IMR-90 (cell line): Measurements from ENCODE around the gene DDX27. TPM values are rescaled to one million over a fixed set of nuclear protein-coding genes. Genes with fewer than 3 reads are reported as not detected.
A peak's percentile ranks its signal among the peaks of the same experiment; 100 is the strongest.

Experiments
- ATAC-seq: fragments of 200-7000 bp; cut with Tn5 transposase; 2 replicates; pipeline ENCODE4 v1.9.1; 2020; ENCODE audit warnings: low read depth, mild to moderate bottlenecking, moderate library complexity
- BruUV-seq: library from RNA; stranded (reverse); fragments of 400-500 nt; replicated peaks from 2 replicates; lab custom pipeline; 2021; lab: Mats Ljungman, UMichigan
- CTCF ChIA-PET: fragments of 300-600 bp; formaldehyde crosslinking; extraction: SDS; loops from one replicate; lab custom pipeline; 2021; ENCODE audit warnings: antibody characterized with exemption; lab: Yijun Ruan, JAX
- POLR2A ChIA-PET: fragments of 300-600 bp; sonication (Branson Sonifier 250); formaldehyde crosslinking; loops from one replicate; lab custom pipeline; 2022; ENCODE audit warnings: antibody characterized with exemption; ENCODE audit not compliant: unreplicated experiment; lab: Charles Lee
- DNase-seq: peaks from one replicate; pipeline ENCODE4 v3.0.0; 2013
- H2AFZ ChIP-seq: replicated peaks from 2 replicates; pipeline ENCODE3; 2013; ENCODE audit warnings: low read length, mild to moderate bottlenecking; ENCODE audit not compliant: poor library complexity
- H2AK5ac ChIP-seq: 2 replicates; pipeline ENCODE4 v1.6.1; 2013; ENCODE audit warnings: low read depth, low read length, inconsistent platforms
- H2AK9ac ChIP-seq: replicated peaks from 2 replicates; pipeline ENCODE3; 2013; ENCODE audit warnings: mild to moderate bottlenecking, low read depth, low read length, moderate library complexity; ENCODE audit not compliant: poor library complexity
- H2BK120ac ChIP-seq: 2 replicates; pipeline ENCODE4 v1.6.1; 2013; ENCODE audit warnings: low read depth, low read length, inconsistent platforms
- H2BK15ac ChIP-seq: 3 replicates; pipeline ENCODE4 v1.6.1; 2013; ENCODE audit warnings: low read depth, low read length, inconsistent platforms
- H2BK20ac ChIP-seq: 2 replicates; pipeline ENCODE4 v1.6.1; 2013; ENCODE audit warnings: low read depth, mild to moderate bottlenecking, inconsistent platforms, low read length, moderate library complexity
- H2BK5ac ChIP-seq: 2 replicates; pipeline ENCODE4 v1.6.1; 2013; ENCODE audit warnings: mild to moderate bottlenecking, low read depth, low read length, inconsistent platforms; ENCODE audit not compliant: poor library complexity, severe bottlenecking
- H3K14ac ChIP-seq: replicated peaks from 2 replicates; pipeline ENCODE4 v1.6.1; 2013; ENCODE audit warnings: low read depth, low read length, inconsistent platforms
- H3K18ac ChIP-seq: 2 replicates; pipeline ENCODE4 v1.6.1; 2013; ENCODE audit warnings: low read depth, low read length, control low read depth
- H3K23ac ChIP-seq: 2 replicates; pipeline ENCODE4 v1.6.1; 2013; ENCODE audit warnings: low read depth, low read length, inconsistent platforms
- H3K27ac ChIP-seq: 2 replicates; pipeline ENCODE4 v1.5.1; 2013; ENCODE audit warnings: mild to moderate bottlenecking, control low read depth, low read length; ENCODE audit not compliant: insufficient read depth
- H3K27me3 ChIP-seq: 2 replicates; pipeline ENCODE4 v1.6.1; 2013; ENCODE audit warnings: low read length; ENCODE audit not compliant: control insufficient read depth, insufficient read depth
- H3K36me3 ChIP-seq: 2 replicates; pipeline ENCODE4 v1.6.1; 2013; ENCODE audit warnings: low read length, mixed read lengths; ENCODE audit not compliant: control insufficient read depth, insufficient read depth
- H3K4ac ChIP-seq: 2 replicates; pipeline ENCODE4 v1.6.1; 2013; ENCODE audit warnings: low read depth, low read length, inconsistent platforms
- H3K4me1 ChIP-seq: 2 replicates; pipeline ENCODE4 v1.6.1; 2013; ENCODE audit warnings: low read length, mixed read lengths; ENCODE audit not compliant: control insufficient read depth, insufficient read depth
- H3K4me2 ChIP-seq: 2 replicates; pipeline ENCODE4 v1.6.1; 2013; ENCODE audit warnings: low read depth, mild to moderate bottlenecking, control low read depth, low read length, moderate library complexity
- H3K4me3 ChIP-seq: 2 replicates; pipeline ENCODE4 v1.5.1; 2013; ENCODE audit warnings: low read depth, mild to moderate bottlenecking, control low read depth, low read length, moderate library complexity; ENCODE audit not compliant: insufficient read depth
- H3K56ac ChIP-seq: 2 replicates; pipeline ENCODE4 v1.6.1; 2013; ENCODE audit warnings: low read length, inconsistent platforms; ENCODE audit not compliant: insufficient read depth; ENCODE audit errors: extremely low read depth
- H3K79me1 ChIP-seq, 2 experiments: 2 replicates each; pipeline ENCODE4 v1.6.1; 2013; ENCODE audit warnings: low read length in 2 of 2, inconsistent platforms in 1 of 2, low read depth in 1 of 2
- H3K9ac ChIP-seq: 2 replicates; pipeline ENCODE4 v1.6.1; 2013; ENCODE audit warnings: low read depth, low read length, control low read depth
- H3K9me1 ChIP-seq: 2 replicates; pipeline ENCODE4 v1.6.1; 2013; ENCODE audit warnings: low read length, inconsistent platforms; ENCODE audit not compliant: insufficient read depth
- H3K9me3 ChIP-seq: 2 replicates; pipeline ENCODE4 v1.6.1; 2013; ENCODE audit warnings: low read length; ENCODE audit not compliant: control insufficient read depth, insufficient read depth
- H4K20me1 ChIP-seq: 2 replicates; pipeline ENCODE4 v1.6.1; 2013; ENCODE audit warnings: low read length, inconsistent platforms; ENCODE audit not compliant: insufficient read depth
- H4K5ac ChIP-seq: 2 replicates; pipeline ENCODE4 v1.6.1; 2013; ENCODE audit warnings: mild to moderate bottlenecking, low read depth, low read length, control low read depth
- H4K8ac ChIP-seq, 2 experiments: 2 replicates each; pipeline ENCODE4 v1.6.1; 2013; ENCODE audit warnings: low read depth in 2 of 2, low read length in 2 of 2, control low read depth in 1 of 2, inconsistent platforms in 1 of 2
- H4K91ac ChIP-seq: 2 replicates; pipeline ENCODE4 v1.6.1; 2013; ENCODE audit warnings: low read depth, low read length, inconsistent platforms; ENCODE audit not compliant: insufficient read depth
- CEBPB ChIP-seq: IDR thresholded peaks from 2 replicates; pipeline ENCODE4 v1.6.1; 2012; ENCODE audit warnings: low read depth, low read length, improper control_type of control experiment
- NFE2L2 ChIP-seq: fragments of 150-350 bp; IDR thresholded peaks from 2 replicates; pipeline ENCODE4 v1.6.1; 2016; ENCODE audit warnings: low read depth, mild to moderate bottlenecking, low read length
- POLR2A ChIP-seq: IDR thresholded peaks from 2 replicates; pipeline ENCODE4 v1.6.1; 2012; ENCODE audit warnings: mild to moderate bottlenecking, low read depth, low read length
- WGBS, 2 experiments: methylation state at CpG; one replicate each; pipeline versions ENCODE4 v1.1.5 to v1.1.7; 2013; ENCODE audit warnings: missing lambda C conversion rate in 2 of 2; ENCODE audit not compliant: insufficient read length in 1 of 2; ENCODE audit errors: extremely low coverage in 2 of 2; 5-methylcytosine and 5-hydroxymethylcytosine counted together
- dilution Hi-C: fragments of 300-500 bp; cut with HindIII; formaldehyde crosslinking; loops from one replicate; pipeline ENCODE4 v1.14.3; 2018; ENCODE audit warnings: low sequenced_read_pairs; ENCODE audit not compliant: unreplicated experiment
- in situ Hi-C: fragments of 300-500 bp; cut with MboI; formaldehyde crosslinking; loops from 3 replicates; pipeline ENCODE4 v1.14.3; 2019; ENCODE audit warnings: low sequenced_read_pairs, inconsistent platforms, mixed read lengths
- intact Hi-C: fragments of 100-400 bp; cut with micrococcal nuclease; formaldehyde crosslinking; loops from 2 replicates; pipeline ENCODE4 v1.10.0; 2022
- polyA plus RNA-seq, 3 experiments: library from polyadenylated mRNA; depleted of rRNA; stranded (reverse); fragments of >200 nt; gene quantifications; 2 replicates each; pipeline ENCODE4 v1.2.3, GENCODE V29; 2012; ENCODE audit warnings: low replicate concordance in 1 of 3
- total RNA-seq: library from RNA; depleted of rRNA; stranded (reverse); fragments of >200 nt; gene quantifications from 2 replicates; pipeline ENCODE4 v1.2.3, GENCODE V29; 2012
- TF ChIP-seq, protein P1 (sequence below): fragments of 150-350 bp; IDR thresholded peaks from 2 replicates; pipeline ENCODE4 v1.6.1; 2016; ENCODE audit warnings: low read depth, mild to moderate bottlenecking, low read length, moderate library complexity, borderline replicate concordance

DDX27 gene
- total and polyA plus RNA-seq, 2 of the 4 experiments (the other 2 are of a cell fraction) = 33.2 to 36.7 TPM

DNA sequence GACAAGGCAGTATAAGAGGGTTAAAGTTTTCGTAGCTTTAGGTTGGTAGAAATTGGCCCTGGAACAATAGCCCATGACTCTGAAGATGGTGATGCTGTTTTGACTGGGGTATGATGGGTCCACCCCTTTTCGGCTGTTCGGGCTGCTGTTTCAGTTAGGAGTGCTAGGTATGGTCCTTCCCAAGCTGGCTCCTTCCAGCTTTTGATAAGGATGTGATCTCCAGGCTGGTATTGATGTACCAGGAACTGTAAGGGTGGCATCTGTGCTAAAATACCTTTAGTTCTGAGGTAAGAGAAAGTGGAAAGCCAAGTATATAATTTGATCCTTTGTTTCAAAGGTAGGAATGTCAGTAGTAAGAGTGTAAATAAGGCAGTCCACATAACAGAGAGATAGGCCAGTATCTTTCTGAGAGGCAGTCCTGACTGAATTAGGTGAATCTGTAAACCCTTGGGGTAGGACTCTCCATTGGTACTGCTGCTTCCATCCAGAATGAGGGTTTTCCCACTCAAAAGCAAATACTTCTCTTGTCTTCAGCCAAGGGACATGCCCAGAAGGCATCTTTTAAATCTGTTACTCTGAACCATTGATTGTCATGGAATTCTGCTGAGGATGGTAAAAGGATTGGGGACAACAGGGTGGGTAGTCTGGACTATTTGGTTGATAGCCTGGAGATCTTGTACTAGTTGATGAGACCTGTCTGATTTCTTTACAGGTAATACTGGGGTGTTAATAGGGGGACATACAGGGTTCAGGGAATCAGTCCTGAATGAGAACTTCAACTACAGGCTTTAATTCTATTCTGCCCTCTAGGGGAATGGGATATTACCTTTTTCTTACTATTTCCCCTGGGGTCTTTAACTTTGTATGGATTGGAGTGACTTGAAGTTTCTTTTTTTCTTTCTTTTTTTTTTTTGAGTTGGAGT, 64.7 kb downstream of the DDX27 start:
- ChIA-PET CTCF (interaction anchor here (1.0 kb wide), 1 partner anchor 37 kb away, joined by 3 read pairs; no protein-coding TSS in a partner anchor), POLR2A (interaction anchor here (0.5 kb wide), 1 partner anchor 1689 kb away, joined by 3 read pairs; no protein-coding TSS in a partner anchor)
- Histone ChIP-seq H2BK5ac (no peak overlapping the region), H3K4ac (no peak overlapping the region), H3K4me1 (peaks cover 11% of the 10 kb centered on the region), H3K23ac (no peak overlapping the region), H3K36me3 (peaks cover 94% of the 10 kb centered on the region), H3K4me2 (peak overlapping the region; percentile 55), H3K4me3 (no peak overlapping the region), H4K20me1 (peaks cover 100% of the 10 kb centered on the region), H3K18ac (no peak overlapping the region), H3K27ac (no peak overlapping the region), H4K91ac (no peak overlapping the region), H3K14ac (no peak overlapping the region), H2BK120ac (no peak overlapping the region), H3K27me3 (no peaks in the 10 kb centered on the region), H2AK5ac (no peak overlapping the region), H2BK20ac (no peak overlapping the region), H3K9ac (no peak overlapping the region), H3K79me1 (peaks cover 42 to 87% of the 10 kb centered on the region in 2 experiments), H2AK9ac (no peak overlapping the region), H4K8ac (no peak overlapping the region), H4K5ac (no peak overlapping the region), H3K9me3 (peaks cover 27% of the 10 kb centered on the region), H2AFZ (no peak overlapping the region), H3K9me1 (peaks cover 11% of the 10 kb centered on the region), H2BK15ac (no peak overlapping the region), H3K56ac (no peak overlapping the region)
- dilution Hi-C loops = no loop called here
- DNase-seq = no peak
- no TSS peak for BruUV-seq
- intact Hi-C loops = no loop called here
- WGBS, 2 experiments = 100% methylated on average over 1 of the region's 3 CpGs; no CpG with 5 or more reads in 1 of the 2 experiments
- in situ Hi-C loops = no loop called here
- no peak for ATAC-seq
- TF ChIP-seq NFE2L2 (no peak), CEBPB (no peak), POLR2A (0 out of 2 replicates have a peak, but pooled peaks have one; percentile 22)
- TF ChIP-seq, protein P1, sequence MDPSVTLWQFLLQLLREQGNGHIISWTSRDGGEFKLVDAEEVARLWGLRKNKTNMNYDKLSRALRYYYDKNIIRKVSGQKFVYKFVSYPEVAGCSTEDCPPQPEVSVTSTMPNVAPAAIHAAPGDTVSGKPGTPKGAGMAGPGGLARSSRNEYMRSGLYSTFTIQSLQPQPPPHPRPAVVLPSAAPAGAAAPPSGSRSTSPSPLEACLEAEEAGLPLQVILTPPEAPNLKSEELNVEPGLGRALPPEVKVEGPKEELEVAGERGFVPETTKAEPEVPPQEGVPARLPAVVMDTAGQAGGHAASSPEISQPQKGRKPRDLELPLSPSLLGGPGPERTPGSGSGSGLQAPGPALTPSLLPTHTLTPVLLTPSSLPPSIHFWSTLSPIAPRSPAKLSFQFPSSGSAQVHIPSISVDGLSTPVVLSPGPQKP = no peak
